ENCODE data around the gene ZNF224.
A peak's percentile ranks its signal among the peaks of the same experiment; 100 is the strongest.

The ZNF224 gene

GRCh38 chr19:44072543-44073401, 21.4 kb upstream of the ZNF224 start:
- no peak for DNase-seq (ENCODE audit: low spot score)
- Histone ChIP-seq H3K4me3 (ENCODE audit: severe bottlenecking) (peak overlapping the region; percentile 52), H3K9me3 (ENCODE audit: severe bottlenecking) (no peaks in the 10 kb centered on the region), H3K36me3 (ENCODE audit: low read depth) (peaks cover 5% of the 10 kb centered on the region; the same call in 1 of the 2 replicates), H3K27ac (ENCODE audit: poor library complexity, severe bottlenecking) (peak overlapping the region; percentile 2), H3K4me1 (ENCODE audit: insufficient read depth, poor library complexity, severe bottlenecking) (no peaks in the 10 kb centered on the region), H3K27me3 (ENCODE audit: insufficient read depth, poor library complexity, severe bottlenecking) (no peaks in the 10 kb centered on the region)
- ATAC-seq (ENCODE audit: low read depth) = peak; percentile 24
- TF ChIP-seq CTCF (IDR thresholded peaks at IDR 0.05; ENCODE audit: poor library complexity, severe bottlenecking) = peak; percentile 13

GRCh38 chr19:44076325-44076724, 17.8 kb upstream of the ZNF224 start:
- no peak overlapping the region for H3K4me3 ChIP-seq (ENCODE audit: severe bottlenecking)
- no peak overlapping the region for H3K27ac ChIP-seq (ENCODE audit: poor library complexity, severe bottlenecking)
- DNase-seq (ENCODE audit: low spot score) (no peak), ATAC-seq (ENCODE audit: low read depth) (no peak)
- no peaks in the 10 kb centered on the region for H3K4me1 ChIP-seq (ENCODE audit: insufficient read depth, poor library complexity, severe bottlenecking)
- H3K36me3 ChIP-seq (ENCODE audit: low read depth) = peaks cover 24% of the 10 kb centered on the region
- no peak for TF ChIP-seq CTCF (IDR thresholded peaks at IDR 0.05; ENCODE audit: poor library complexity, severe bottlenecking)
- peaks cover 2% of the 10 kb centered on the region for H3K9me3 ChIP-seq (ENCODE audit: severe bottlenecking)
- H3K27me3 ChIP-seq (ENCODE audit: insufficient read depth, poor library complexity, severe bottlenecking) = no peaks in the 10 kb centered on the region

GRCh38 chr19:44092108-44092507, 2.1 kb upstream of the ZNF224 start:
- Histone ChIP-seq H3K4me3 (ENCODE audit: severe bottlenecking) (no peak overlapping the region), H3K36me3 (ENCODE audit: low read depth) (peaks cover 13% of the 10 kb centered on the region), H3K9me3 (ENCODE audit: severe bottlenecking) (no peaks in the 10 kb centered on the region), H3K4me1 (ENCODE audit: insufficient read depth, poor library complexity, severe bottlenecking) (peaks cover 3% of the 10 kb centered on the region), H3K27ac (ENCODE audit: poor library complexity, severe bottlenecking) (no peak overlapping the region), H3K27me3 (ENCODE audit: insufficient read depth, poor library complexity, severe bottlenecking) (no peaks in the 10 kb centered on the region)
- DNase-seq (ENCODE audit: low spot score) (no peak), ATAC-seq (ENCODE audit: low read depth) (no peak)
- no peak for TF ChIP-seq CTCF (IDR thresholded peaks at IDR 0.05; ENCODE audit: poor library complexity, severe bottlenecking)

- Histone ChIP-seq H3K4me1 (ENCODE audit: insufficient read depth, poor library complexity, severe bottlenecking) (no peaks in the 10 kb centered on the region), H3K36me3 (ENCODE audit: low read depth) (peaks cover 48% of the 10 kb centered on the region), H3K27ac (ENCODE audit: poor library complexity, severe bottlenecking) (no peak overlapping the region), H3K9me3 (ENCODE audit: severe bottlenecking) (peaks cover 8% of the 10 kb centered on the region), H3K4me3 (ENCODE audit: severe bottlenecking) (no peak overlapping the region), H3K27me3 (ENCODE audit: insufficient read depth, poor library complexity, severe bottlenecking) (no peaks in the 10 kb centered on the region)
- TF ChIP-seq CTCF (IDR thresholded peaks at IDR 0.05; ENCODE audit: poor library complexity, severe bottlenecking) = no peak
- no peak for DNase-seq (ENCODE audit: low spot score)
- no peak for ATAC-seq (ENCODE audit: low read depth)
Measured at GRCh38 chr19:44107751-44108150, 13.6 kb downstream of the ZNF224 start.

- Histone ChIP-seq H3K36me3 (ENCODE audit: low read depth) (peaks cover 31% of the 10 kb centered on the region), H3K27me3 (ENCODE audit: insufficient read depth, poor library complexity, severe bottlenecking) (no peaks in the 10 kb centered on the region), H3K9me3 (ENCODE audit: severe bottlenecking) (peaks cover 8% of the 10 kb centered on the region), H3K4me1 (ENCODE audit: insufficient read depth, poor library complexity, severe bottlenecking) (no peaks in the 10 kb centered on the region), H3K4me3 (ENCODE audit: severe bottlenecking) (no peak overlapping the region), H3K27ac (ENCODE audit: poor library complexity, severe bottlenecking) (no peak overlapping the region)
- ATAC-seq (ENCODE audit: low read depth) (no peak), DNase-seq (ENCODE audit: low spot score) (no peak)
- no peak for TF ChIP-seq CTCF (IDR thresholded peaks at IDR 0.05; ENCODE audit: poor library complexity, severe bottlenecking)
Measured at GRCh38 chr19:44109458-44109857, 15.3 kb downstream of the ZNF224 start.

Data from RWPE2 (cell line).